GM18520 (cell line): Measurements from ENCODE around the gene C2orf72.
"Not testable (repeated sequence)": the region's sequence is repeated elsewhere in the genome, so short reads cannot be mapped to it uniquely, and the experiment has no call there.

ENCODE experiments used
- ATAC-seq: cut with Tn5 transposase; IDR thresholded peaks from one replicate; pipeline ENCODE4 v1.9.1; 2021; ENCODE audit not compliant: unreplicated experiment

The C2orf72 gene

GRCh38 chr2:231013820-231014219 lies 23.5 kb upstream of the C2orf72 start:
- no peak for ATAC-seq

- no peak for ATAC-seq
These were observed 21.8 kb upstream of the C2orf72 start for GRCh38 chr2:231015478-231015877.

GRCh38 chr2:231015926-231016325 lies 21.4 kb upstream of the C2orf72 start:
- no peak for ATAC-seq

GRCh38 chr2:231016566-231017230 lies 20.6 kb upstream of the C2orf72 start:
- ATAC-seq = no peak

GRCh38 chr2:231017231-231017598 lies 20.1 kb upstream of the C2orf72 start:
- ATAC-seq = no peak

GRCh38 chr2:231018184-231018583 lies 19.1 kb upstream of the C2orf72 start:
- no peak for ATAC-seq

GRCh38 chr2:231025059-231025458 lies 12.3 kb upstream of the C2orf72 start:
- ATAC-seq = not testable (repeated sequence)

- no peak for ATAC-seq
These were observed 8.4 kb upstream of the C2orf72 start for GRCh38 chr2:231028889-231029288.

- ATAC-seq = no peak
These were observed 7.8 kb upstream of the C2orf72 start for GRCh38 chr2:231029563-231029962.

- ATAC-seq = no peak
These were observed 6.6 kb upstream of the C2orf72 start for GRCh38 chr2:231030725-231031124.

- no peak for ATAC-seq
These were observed 4.7 kb upstream of the C2orf72 start for GRCh38 chr2:231032575-231033140.

- ATAC-seq = no peak
These were observed 3.9 kb upstream of the C2orf72 start for GRCh38 chr2:231033147-231034132.

- no peak for ATAC-seq
These were observed 2.9 kb upstream of the C2orf72 start for GRCh38 chr2:231034291-231034882.

GRCh38 chr2:231036131-231036530 lies 1.2 kb upstream of the C2orf72 start:
- ATAC-seq = no peak

- no peak for ATAC-seq
These were observed 681 bp upstream of the C2orf72 start for GRCh38 chr2:231036578-231037106.

GRCh38 chr2:231037731-231038482 lies 584 bp downstream of the C2orf72 start:
- ATAC-seq = no peak

GRCh38 chr2:231038483-231039293 lies 1.4 kb downstream of the C2orf72 start:
- ATAC-seq = no peak

GRCh38 chr2:231039294-231039664 lies 2.0 kb downstream of the C2orf72 start:
- ATAC-seq = no peak

GRCh38 chr2:231039821-231040364 lies 2.6 kb downstream of the C2orf72 start:
- no peak for ATAC-seq
